ENCODE data around the gene WWP2.

Gene WWP2

DNA sequence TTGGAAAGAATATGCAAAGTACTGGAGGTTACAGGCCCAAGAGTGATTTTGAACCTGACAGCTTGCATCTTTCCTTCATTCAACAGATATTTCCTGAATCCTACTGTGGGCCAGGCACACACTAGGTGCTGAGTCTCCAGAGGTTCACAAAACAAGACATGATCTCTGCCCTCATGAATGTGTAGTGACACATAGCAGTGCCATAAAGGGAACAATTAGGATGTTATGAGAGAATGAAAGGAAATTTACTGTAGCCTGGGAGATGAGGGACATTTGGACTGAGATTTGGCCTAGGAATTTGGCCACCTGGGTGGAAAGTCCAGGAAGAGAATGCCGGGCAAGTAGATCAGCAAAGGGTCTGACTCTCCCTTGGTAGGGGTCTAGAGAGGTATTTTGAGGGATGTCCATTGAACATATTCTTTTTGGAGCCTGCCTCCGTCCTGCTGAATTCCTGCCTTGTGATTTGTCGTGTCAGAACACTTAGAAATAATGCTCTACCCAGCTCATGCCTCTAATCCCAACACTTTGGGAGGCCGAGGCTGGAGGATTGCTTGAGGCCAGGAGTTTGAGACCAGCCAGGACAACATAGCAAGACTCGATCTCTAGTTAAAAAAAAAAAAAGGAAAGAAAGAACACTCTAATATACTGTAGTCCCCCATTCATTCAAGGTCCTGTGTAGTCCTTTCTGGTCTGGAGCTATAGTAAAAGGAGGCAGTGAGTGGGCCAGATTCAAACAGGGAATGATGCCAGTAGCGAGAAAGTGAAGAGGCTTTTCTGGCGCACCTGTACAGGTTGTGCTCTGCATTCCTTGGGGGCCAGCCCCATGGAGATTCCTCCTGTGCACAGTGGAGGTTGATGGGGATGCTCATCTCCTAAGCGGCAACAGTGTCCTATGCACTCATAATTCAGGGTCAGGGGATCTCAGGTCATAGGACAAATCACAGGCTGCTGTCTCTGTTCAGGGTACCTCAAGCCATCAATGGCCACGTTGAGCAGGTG lies 98.4 kb downstream of the WWP2 start:
- Mint-ChIP-seq H3K27me3 (ENCODE audit: low read depth) (no peaks in the 10 kb centered on the region), H3K4me3 (no peak overlapping the region), H3K9me3 (no peaks in the 10 kb centered on the region), H3K27ac (no peak overlapping the region), H3K36me3 (ENCODE audit: low read depth) (peaks cover 10% of the 10 kb centered on the region), H3K4me1 (ENCODE audit: low read depth) (peaks cover 5% of the 10 kb centered on the region)

- no peak overlapping the region for H3K4me3 Mint-ChIP-seq
- peaks cover 5% of the 10 kb centered on the region for H3K4me1 Mint-ChIP-seq (ENCODE audit: low read depth)
- H3K9me3 Mint-ChIP-seq = no peaks in the 10 kb centered on the region
- peaks cover 10% of the 10 kb centered on the region for H3K36me3 Mint-ChIP-seq (ENCODE audit: low read depth)
- H3K27me3 Mint-ChIP-seq (ENCODE audit: low read depth) = no peaks in the 10 kb centered on the region
- H3K27ac Mint-ChIP-seq = no peak overlapping the region
Measured at GRCh38 chr16:69861292-69862030, 99.3 kb downstream of the WWP2 start.

DNA sequence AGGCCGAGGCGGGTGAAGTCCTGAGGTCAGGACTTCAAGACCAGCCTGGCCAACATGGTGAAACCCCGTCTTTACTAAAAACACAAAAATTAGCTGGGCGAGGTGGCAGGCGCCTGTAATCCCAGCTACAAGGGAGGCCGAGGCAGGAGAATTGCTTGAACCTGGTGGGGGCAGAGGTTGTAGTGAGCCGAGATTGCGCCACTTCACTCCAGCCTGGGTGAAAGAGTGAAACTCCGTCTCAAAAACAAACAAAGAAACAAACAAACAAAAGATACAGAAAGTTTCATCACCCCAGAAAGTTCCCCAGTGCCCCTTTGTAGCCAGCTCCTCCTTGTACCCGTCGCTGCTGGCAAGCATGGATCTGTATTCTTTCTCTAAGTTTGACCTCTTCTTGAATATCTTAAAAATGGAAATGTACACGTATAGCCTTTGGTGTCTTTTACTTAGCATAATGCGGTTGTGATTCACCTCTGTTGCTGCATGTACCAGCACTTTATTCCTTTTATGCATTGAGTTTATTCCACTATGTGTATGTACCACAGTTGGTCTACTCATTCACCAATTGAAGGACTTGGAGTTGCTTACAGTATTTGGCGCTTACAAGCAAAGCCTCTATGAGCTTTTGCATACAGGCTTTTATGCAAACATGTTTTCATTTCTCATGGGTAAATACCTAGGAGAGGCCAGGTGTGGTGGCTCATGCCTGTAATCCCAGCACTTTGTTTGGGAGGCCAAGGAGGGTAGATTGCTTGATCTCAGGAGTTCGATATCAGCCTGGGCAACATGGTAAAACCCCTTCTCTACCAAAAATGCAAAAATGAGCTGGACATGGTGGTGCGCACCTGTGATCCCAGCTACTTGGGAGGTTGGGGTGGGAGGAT lies 101.5 kb downstream of the WWP2 start:
- Mint-ChIP-seq H3K4me1 (ENCODE audit: low read depth) (no peaks in the 10 kb centered on the region), H3K27ac (no peak overlapping the region), H3K4me3 (no peak overlapping the region), H3K9me3 (no peaks in the 10 kb centered on the region), H3K27me3 (ENCODE audit: low read depth) (no peaks in the 10 kb centered on the region), H3K36me3 (ENCODE audit: low read depth) (peaks cover 8% of the 10 kb centered on the region)

GRCh38 chr16:69865701-69866100 lies 103.6 kb downstream of the WWP2 start:
- Mint-ChIP-seq H3K36me3 (ENCODE audit: low read depth) (peaks cover 2% of the 10 kb centered on the region), H3K27ac (no peak overlapping the region), H3K4me1 (ENCODE audit: low read depth) (no peaks in the 10 kb centered on the region), H3K4me3 (no peak overlapping the region), H3K27me3 (ENCODE audit: low read depth) (no peaks in the 10 kb centered on the region), H3K9me3 (no peaks in the 10 kb centered on the region)

DNA sequence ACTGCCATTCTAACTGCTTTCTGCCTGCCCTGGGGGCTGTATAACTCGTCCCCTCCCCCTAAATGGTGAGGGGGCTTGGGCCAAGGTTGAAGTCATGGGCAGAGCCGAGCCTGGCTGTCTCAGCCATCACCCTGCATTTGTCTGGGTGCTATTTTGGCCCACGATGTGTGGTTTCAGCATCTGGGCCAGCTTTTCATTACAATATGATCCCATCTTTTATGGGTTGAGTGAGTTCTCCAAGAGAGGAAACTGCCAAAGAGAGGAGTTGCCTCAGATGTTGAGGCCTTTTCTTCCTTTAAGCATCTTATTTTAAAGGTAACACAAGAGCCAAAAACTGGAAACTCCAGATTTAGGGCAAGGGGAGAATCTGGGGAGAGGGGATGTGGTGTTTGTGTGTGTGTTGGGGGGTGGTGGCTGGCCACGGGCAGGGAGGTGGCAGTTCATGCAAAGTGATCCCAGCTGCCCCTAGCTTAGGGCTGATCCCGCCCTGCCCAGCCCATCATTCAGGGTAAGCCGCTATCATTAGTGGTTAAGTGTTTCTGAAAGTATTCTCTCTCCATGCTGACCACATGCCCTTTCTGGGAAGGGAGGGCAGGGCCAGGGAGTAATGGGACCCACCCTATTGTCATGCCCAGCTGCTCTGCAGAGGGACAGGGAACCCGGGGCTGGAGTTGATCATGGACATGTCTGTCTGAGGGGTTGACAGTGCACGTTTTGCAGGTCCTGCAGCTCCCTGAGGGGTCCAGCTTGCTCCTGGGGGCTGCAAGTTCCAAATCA lies 105.8 kb downstream of the WWP2 start:
- H3K27ac Mint-ChIP-seq = peak overlapping the region; percentile 36
- H3K36me3 Mint-ChIP-seq (ENCODE audit: low read depth) = peaks cover 8% of the 10 kb centered on the region
- no peak overlapping the region for H3K4me3 Mint-ChIP-seq

GRCh38 chr16:69870761-69871160 lies 108.6 kb downstream of the WWP2 start:
- no peaks in the 10 kb centered on the region for H3K27me3 Mint-ChIP-seq (ENCODE audit: low read depth)
- H3K4me1 Mint-ChIP-seq (ENCODE audit: low read depth) = no peaks in the 10 kb centered on the region
- H3K27ac Mint-ChIP-seq = no peak overlapping the region
- peaks cover 15% of the 10 kb centered on the region for H3K36me3 Mint-ChIP-seq (ENCODE audit: low read depth)
- H3K4me3 Mint-ChIP-seq = no peak overlapping the region
- H3K9me3 Mint-ChIP-seq = no peaks in the 10 kb centered on the region

More for the DNA sequence above, 105.8 kb downstream of the WWP2 start:
- Mint-ChIP-seq H3K27me3 (ENCODE audit: low read depth) (no peaks in the 10 kb centered on the region), H3K9me3 (no peaks in the 10 kb centered on the region), H3K4me1 (ENCODE audit: low read depth) (no peaks in the 10 kb centered on the region)

DNA sequence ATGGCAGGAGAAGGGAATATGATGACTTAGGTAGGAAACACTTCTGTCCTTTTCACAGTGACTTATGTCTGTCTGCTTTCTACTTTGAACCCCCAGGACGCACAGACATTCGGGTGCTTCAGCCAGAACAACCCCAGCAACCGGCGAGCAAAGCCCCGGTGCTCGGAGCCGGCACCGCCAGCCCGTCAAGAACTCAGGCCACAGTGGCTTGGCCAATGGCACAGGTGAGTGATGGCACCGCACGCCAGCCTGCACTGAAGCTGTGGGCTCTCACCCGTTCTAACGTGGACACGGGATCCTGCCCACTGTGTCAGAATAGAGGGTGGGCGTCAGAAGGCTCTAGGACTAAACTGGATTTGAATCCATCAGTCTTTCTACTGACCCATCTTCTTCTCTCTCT lies 109.6 kb downstream of the WWP2 start:
- Mint-ChIP-seq H3K4me1 (ENCODE audit: low read depth) (no peaks in the 10 kb centered on the region), H3K36me3 (ENCODE audit: low read depth) (peaks cover 15% of the 10 kb centered on the region), H3K27me3 (ENCODE audit: low read depth) (no peaks in the 10 kb centered on the region), H3K9me3 (no peaks in the 10 kb centered on the region), H3K27ac (no peak overlapping the region), H3K4me3 (no peak overlapping the region)

- Mint-ChIP-seq H3K27ac (no peak overlapping the region), H3K9me3 (no peaks in the 10 kb centered on the region), H3K4me1 (ENCODE audit: low read depth) (no peaks in the 10 kb centered on the region), H3K4me3 (no peak overlapping the region), H3K36me3 (ENCODE audit: low read depth) (peaks cover 20% of the 10 kb centered on the region), H3K27me3 (ENCODE audit: low read depth) (no peaks in the 10 kb centered on the region)
Measured at GRCh38 chr16:69872888-69873287, 110.8 kb downstream of the WWP2 start.

DNA sequence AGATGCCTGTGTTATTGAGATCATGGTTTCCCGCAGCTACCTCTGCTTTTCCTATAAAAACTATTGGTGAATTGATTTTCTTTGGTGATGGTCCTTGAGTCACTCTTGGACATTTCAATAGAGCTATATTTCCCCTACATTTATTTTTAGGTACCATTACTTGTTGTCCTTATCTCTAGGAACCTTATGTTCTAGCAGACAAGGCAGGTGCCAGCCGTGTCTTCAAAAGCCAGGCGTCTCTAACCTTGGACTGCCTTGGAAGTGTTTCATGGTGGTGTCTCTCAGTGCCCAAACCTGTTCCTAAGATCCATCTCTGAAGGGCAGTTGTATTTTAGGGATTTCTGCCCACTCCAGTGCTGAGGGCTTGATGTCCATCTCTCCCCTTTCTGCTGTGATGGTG lies 111.7 kb downstream of the WWP2 start:
- Mint-ChIP-seq H3K27ac (no peak overlapping the region), H3K36me3 (ENCODE audit: low read depth) (peaks cover 20% of the 10 kb centered on the region)

DNA sequence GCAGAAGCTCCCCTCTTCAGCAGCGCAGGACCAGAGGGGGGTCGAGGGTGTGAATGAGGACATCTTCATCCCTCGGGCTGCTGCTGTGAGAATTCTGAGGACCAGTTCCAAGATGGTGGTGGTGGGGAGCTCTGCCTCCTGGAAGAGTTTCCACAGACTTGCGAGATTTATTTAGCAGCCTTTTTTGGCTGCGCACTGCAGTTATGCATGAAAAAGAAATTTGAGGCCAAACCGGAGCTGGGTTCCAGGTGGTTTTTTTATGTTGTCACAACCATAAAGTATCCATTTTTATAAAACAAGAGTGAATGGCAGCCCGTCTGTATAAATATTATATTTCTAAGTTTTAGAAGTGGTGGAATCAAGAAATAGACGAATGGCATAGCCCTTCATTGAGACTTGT lies 112.1 kb downstream of the WWP2 start:
- Mint-ChIP-seq H3K9me3 (no peaks in the 10 kb centered on the region), H3K27me3 (ENCODE audit: low read depth) (no peaks in the 10 kb centered on the region), H3K4me1 (ENCODE audit: low read depth) (no peaks in the 10 kb centered on the region), H3K27ac (no peak overlapping the region), H3K4me3 (no peak overlapping the region), H3K36me3 (ENCODE audit: low read depth) (peaks cover 20% of the 10 kb centered on the region)

More for the DNA sequence above, 111.7 kb downstream of the WWP2 start:
- no peak overlapping the region for H3K4me3 Mint-ChIP-seq
- no peaks in the 10 kb centered on the region for H3K9me3 Mint-ChIP-seq
- no peaks in the 10 kb centered on the region for H3K27me3 Mint-ChIP-seq (ENCODE audit: low read depth)
- no peaks in the 10 kb centered on the region for H3K4me1 Mint-ChIP-seq (ENCODE audit: low read depth)

GRCh38 chr16:69880640-69881133 lies 118.6 kb downstream of the WWP2 start:
- no peak overlapping the region for H3K4me3 Mint-ChIP-seq
- H3K27ac Mint-ChIP-seq = no peak overlapping the region
- H3K36me3 Mint-ChIP-seq (ENCODE audit: low read depth) = peaks cover 14% of the 10 kb centered on the region
- H3K9me3 Mint-ChIP-seq = no peaks in the 10 kb centered on the region
- H3K4me1 Mint-ChIP-seq (ENCODE audit: low read depth) = no peaks in the 10 kb centered on the region
- H3K27me3 Mint-ChIP-seq (ENCODE audit: low read depth) = no peaks in the 10 kb centered on the region

DNA sequence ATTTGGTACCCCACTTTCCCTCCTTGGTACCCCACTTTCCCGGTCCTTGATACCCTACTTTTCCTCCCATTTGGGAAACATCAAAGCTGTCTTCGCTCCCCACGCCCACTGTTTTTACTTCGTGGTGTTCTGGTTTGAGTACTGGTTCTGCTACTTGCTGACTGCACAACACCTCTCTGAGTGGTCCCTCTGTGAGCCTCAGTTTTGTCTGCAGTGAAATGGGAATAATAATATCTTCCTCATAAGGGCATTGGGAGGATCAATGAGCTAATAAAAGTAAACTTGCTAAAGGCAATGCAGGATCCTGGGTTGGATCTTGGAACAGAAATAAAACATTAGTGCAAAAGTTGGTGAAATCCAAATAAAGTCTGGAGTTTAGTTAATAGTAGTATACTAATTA lies 119.0 kb downstream of the WWP2 start:
- peaks cover 14% of the 10 kb centered on the region for H3K36me3 Mint-ChIP-seq (ENCODE audit: low read depth)
- H3K27ac Mint-ChIP-seq = no peak overlapping the region
- no peak overlapping the region for H3K4me3 Mint-ChIP-seq
- no peaks in the 10 kb centered on the region for H3K9me3 Mint-ChIP-seq
- no peaks in the 10 kb centered on the region for H3K27me3 Mint-ChIP-seq (ENCODE audit: low read depth)
- no peaks in the 10 kb centered on the region for H3K4me1 Mint-ChIP-seq (ENCODE audit: low read depth)

DNA sequence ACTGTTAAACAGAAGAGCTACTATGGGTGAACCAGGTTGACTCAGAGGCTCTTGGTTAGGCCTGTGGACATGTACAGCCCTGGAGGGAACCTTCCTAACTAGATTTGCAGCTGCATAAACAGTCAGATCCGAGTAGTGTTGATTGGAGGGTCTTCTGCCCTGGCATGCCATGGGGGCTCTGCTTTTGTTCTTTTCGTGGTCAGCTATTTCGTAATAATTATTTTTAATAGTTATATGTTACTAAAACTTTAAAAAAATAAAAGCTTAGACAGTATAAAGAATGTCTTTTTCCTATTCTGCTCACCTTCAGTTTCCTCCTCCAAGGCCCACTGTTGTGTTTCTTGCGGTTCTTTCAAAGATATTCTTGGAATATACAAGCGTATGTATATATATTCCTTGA lies 121.6 kb downstream of the WWP2 start:
- Mint-ChIP-seq H3K4me3 (no peak overlapping the region), H3K27me3 (ENCODE audit: low read depth) (no peaks in the 10 kb centered on the region), H3K36me3 (ENCODE audit: low read depth) (peaks cover 19% of the 10 kb centered on the region), H3K4me1 (ENCODE audit: low read depth) (no peaks in the 10 kb centered on the region), H3K9me3 (no peaks in the 10 kb centered on the region), H3K27ac (no peak overlapping the region)
